COLO668 (cell line): ENCODE measurements around the gene PTPN12.
"Not testable (repeated sequence)": the region's sequence is repeated elsewhere in the genome, so short reads cannot be mapped to it uniquely, and the experiment has no call there.

Experiments
- DNase-seq: peaks from one replicate; lab custom pipeline; 2025; ENCODE audit not compliant: unreplicated experiment; lab: John Stamatoyannopoulos, UW

The PTPN12 gene

GRCh38 chr7:77575187-77575586 is 38.1 kb downstream of the PTPN12 start:
- DNase-seq = no peak

- no peak for DNase-seq
Observed at GRCh38 chr7:77576856-77577255, 39.8 kb downstream of the PTPN12 start.

- DNase-seq = no peak
Observed at GRCh38 chr7:77579797-77580196, 42.7 kb downstream of the PTPN12 start.

- DNase-seq = no peak
Observed at GRCh38 chr7:77580762-77581350, 43.8 kb downstream of the PTPN12 start.

GRCh38 chr7:77587272-77587671 is 50.2 kb downstream of the PTPN12 start:
- no peak for DNase-seq

GRCh38 chr7:77600952-77601351 is 63.9 kb downstream of the PTPN12 start:
- no peak for DNase-seq

GRCh38 chr7:77606562-77606961 is 69.5 kb downstream of the PTPN12 start:
- no peak for DNase-seq

- no peak for DNase-seq
Observed at GRCh38 chr7:77619314-77619713, 82.2 kb downstream of the PTPN12 start.

GRCh38 chr7:77626586-77627308 is 89.7 kb downstream of the PTPN12 start:
- no peak for DNase-seq

GRCh38 chr7:77627309-77627676 is 90.2 kb downstream of the PTPN12 start:
- no peak for DNase-seq

- DNase-seq = no peak
Observed at GRCh38 chr7:77629797-77630196, 92.7 kb downstream of the PTPN12 start.

- no peak for DNase-seq
Observed at GRCh38 chr7:77631820-77632219, 94.7 kb downstream of the PTPN12 start.

GRCh38 chr7:77644774-77645173 is 107.7 kb downstream of the PTPN12 start:
- DNase-seq = no peak

GRCh38 chr7:77648742-77649338 is 111.7 kb downstream of the PTPN12 start:
- DNase-seq = no peak

- no peak for DNase-seq
Observed at GRCh38 chr7:77649716-77650349, 112.7 kb downstream of the PTPN12 start.

- DNase-seq = peak; percentile 22
Observed at GRCh38 chr7:77651575-77652162, 114.6 kb downstream of the PTPN12 start.

GRCh38 chr7:77652826-77653225 is 115.7 kb downstream of the PTPN12 start:
- not testable (repeated sequence) for DNase-seq

- no peak for DNase-seq
Observed at GRCh38 chr7:77653572-77653971, 116.5 kb downstream of the PTPN12 start.

- DNase-seq = no peak
Observed at GRCh38 chr7:77655356-77655755, 118.3 kb downstream of the PTPN12 start.

GRCh38 chr7:77655836-77656455 is 118.9 kb downstream of the PTPN12 start:
- DNase-seq = no peak
